IPS-20b (cell line): ENCODE measurements around the gene PLA2G12B.
"Not testable (repeated sequence)": the region's sequence is repeated elsewhere in the genome, so short reads cannot be mapped to it uniquely, and the experiment has no call there.

ENCODE experiments used
- H3K27ac ChIP-seq: one replicate; pipeline ENCODE4 v1.5.1; 2013; ENCODE audit warnings: low read length
- H3K27me3 ChIP-seq: 2 replicates; pipeline ENCODE4 v1.6.1; 2013; ENCODE audit warnings: mild to moderate bottlenecking, low read length, inconsistent platforms; ENCODE audit not compliant: insufficient read depth
- H3K36me3 ChIP-seq: 2 replicates; pipeline ENCODE4 v1.6.1; 2013; ENCODE audit warnings: low read depth, mild to moderate bottlenecking, inconsistent platforms, low read length, moderate library complexity; ENCODE audit not compliant: insufficient read depth
- H3K4me1 ChIP-seq: 2 replicates; pipeline ENCODE4 v1.6.1; 2013; ENCODE audit warnings: mild to moderate bottlenecking, control low read depth, inconsistent platforms, low read length, moderate library complexity; ENCODE audit not compliant: insufficient read depth
- H3K4me3 ChIP-seq: 2 replicates; pipeline ENCODE4 v1.5.1; 2013; ENCODE audit warnings: mild to moderate bottlenecking, low read length, inconsistent platforms
- H3K9ac ChIP-seq: 2 replicates; pipeline ENCODE4 v1.6.1; 2013; ENCODE audit warnings: low read depth, mild to moderate bottlenecking, inconsistent platforms, low read length, moderate library complexity
- H3K9me3 ChIP-seq: 2 replicates; pipeline ENCODE4 v1.6.1; 2013; ENCODE audit warnings: mild to moderate bottlenecking, low read depth, low read length, inconsistent platforms; ENCODE audit not compliant: insufficient read depth

Gene PLA2G12B

GRCh38 chr10:72954596-72955554 is at the start of gene PLA2G12B:
TSS of gene PLA2G12B (minus strand) at chr10:72954806. CDS start at chr10:72954685, 121 bp downstream.
- no peak within 1 kb of the TSS for H3K4me3 ChIP-seq
- peaks cover 16% of the 10 kb centered on the region; the same call in 1 of the 2 replicates for H3K4me1 ChIP-seq
- H3K9me3 ChIP-seq = no peaks in the 10 kb centered on the region
- H3K27ac ChIP-seq = no peak within 1 kb of the TSS
- no peak within 1 kb of the TSS for H3K9ac ChIP-seq
- H3K27me3 ChIP-seq = no peaks in the 10 kb centered on the region
- H3K36me3 ChIP-seq = no peaks in the 10 kb centered on the region

DNA sequence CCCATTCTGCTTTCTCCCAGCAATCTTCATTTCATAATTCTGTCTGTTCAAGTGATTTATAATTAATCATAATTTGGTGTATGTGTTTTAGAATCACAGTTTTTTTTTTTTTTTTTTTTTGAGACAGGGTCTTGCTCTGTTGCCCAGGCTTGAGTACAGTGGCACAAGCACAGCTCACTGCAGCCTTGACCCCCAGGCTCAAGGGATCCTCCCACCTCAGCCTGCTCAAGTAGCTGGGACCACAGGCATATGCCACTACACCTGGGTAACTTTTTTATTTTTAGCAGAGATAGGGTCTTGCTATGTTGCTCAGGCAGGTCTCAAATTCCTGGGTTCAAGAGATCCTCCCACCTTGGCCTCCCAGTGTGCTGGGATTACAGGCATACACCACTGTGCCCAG is 49.2 kb upstream of the PLA2G12B start:
- no peak overlapping the region for H3K9ac ChIP-seq
- H3K4me1 ChIP-seq = no peaks in the 10 kb centered on the region
- 0 out of 2 replicates have a peak, but pooled peaks cover 5% of the 10 kb centered on the region for H3K36me3 ChIP-seq
- no peak overlapping the region for H3K27ac ChIP-seq
- H3K4me3 ChIP-seq = no peak overlapping the region
- no peaks in the 10 kb centered on the region for H3K27me3 ChIP-seq
- H3K9me3 ChIP-seq = no peaks in the 10 kb centered on the region

DNA sequence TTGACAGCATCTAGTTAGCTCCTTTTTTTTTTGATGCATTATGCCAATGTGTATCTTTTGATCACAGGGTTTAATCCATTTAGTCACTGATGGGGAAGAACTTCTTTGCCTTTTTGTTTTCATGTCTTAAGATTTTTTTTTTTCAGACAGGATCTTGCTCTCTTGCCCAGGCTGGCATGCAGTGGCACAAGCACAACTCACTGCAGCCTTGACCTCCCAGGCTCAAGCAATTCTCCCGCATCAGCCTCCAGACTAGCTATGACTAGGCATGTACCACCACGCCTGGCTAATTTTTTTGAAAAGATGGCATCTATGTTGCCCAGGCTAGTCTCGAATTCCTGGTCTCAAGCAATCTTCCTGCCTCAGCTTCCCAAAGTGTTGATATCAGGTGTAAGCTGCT is 46.4 kb upstream of the PLA2G12B start:
- Histone ChIP-seq H3K4me1 (no peaks in the 10 kb centered on the region), H3K9me3 (no peaks in the 10 kb centered on the region; the same call in 1 of the 2 replicates), H3K9ac (no peak overlapping the region), H3K27me3 (no peaks in the 10 kb centered on the region), H3K4me3 (no peak overlapping the region), H3K27ac (no peak overlapping the region), H3K36me3 (no peaks in the 10 kb centered on the region)

GRCh38 chr10:72997099-72997498 is 42.5 kb upstream of the PLA2G12B start:
- no peak overlapping the region for H3K9ac ChIP-seq
- no peaks in the 10 kb centered on the region; the same call in 1 of the 2 replicates for H3K9me3 ChIP-seq
- H3K36me3 ChIP-seq = no peaks in the 10 kb centered on the region
- H3K27ac ChIP-seq = no peak overlapping the region
- no peaks in the 10 kb centered on the region for H3K4me1 ChIP-seq
- no peaks in the 10 kb centered on the region for H3K27me3 ChIP-seq
- no peak overlapping the region for H3K4me3 ChIP-seq

GRCh38 chr10:72995459-72995858 is 40.9 kb upstream of the PLA2G12B start:
- not testable (repeated sequence) for H3K4me1 ChIP-seq, H3K27ac ChIP-seq, H3K36me3 ChIP-seq, H3K27me3 ChIP-seq, H3K4me3 ChIP-seq, H3K9me3 ChIP-seq, H3K9ac ChIP-seq

DNA sequence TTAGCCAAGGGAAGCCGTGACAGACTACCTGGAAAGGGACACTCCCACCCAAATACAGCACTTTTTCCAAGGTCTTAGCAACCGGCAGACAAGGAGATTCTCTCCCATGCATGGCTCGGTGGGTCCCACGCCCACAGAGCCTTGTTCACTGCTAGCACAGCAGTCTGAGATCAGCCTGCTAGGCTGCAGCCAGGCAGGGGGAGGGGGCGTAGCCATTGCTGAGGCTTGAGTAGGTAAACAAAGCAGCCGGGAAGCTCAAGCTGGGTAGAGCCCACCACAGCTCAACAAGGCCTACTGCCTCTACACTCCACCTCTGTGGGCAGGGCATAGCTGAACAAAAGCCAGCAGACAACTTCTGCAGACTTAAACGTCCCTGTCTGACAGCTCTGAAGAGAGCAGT is 35.2 kb upstream of the PLA2G12B start:
- not testable (repeated sequence) for H3K4me3 ChIP-seq, H3K36me3 ChIP-seq, H3K27me3 ChIP-seq, H3K9me3 ChIP-seq, H3K4me1 ChIP-seq, H3K27ac ChIP-seq, H3K9ac ChIP-seq

- H3K4me1 ChIP-seq, H3K27me3 ChIP-seq, H3K27ac ChIP-seq, H3K36me3 ChIP-seq, H3K9ac ChIP-seq, H3K4me3 ChIP-seq, H3K9me3 ChIP-seq: not testable (repeated sequence)
These were observed 30.0 kb upstream of the PLA2G12B start for GRCh38 chr10:72984618-72985017.

- Histone ChIP-seq H3K27me3 (no peaks in the 10 kb centered on the region), H3K27ac (no peak overlapping the region), H3K9me3 (peaks cover 15% of the 10 kb centered on the region)
These were observed 27.4 kb upstream of the PLA2G12B start for GRCh38 chr10:72981882-72982529.

DNA sequence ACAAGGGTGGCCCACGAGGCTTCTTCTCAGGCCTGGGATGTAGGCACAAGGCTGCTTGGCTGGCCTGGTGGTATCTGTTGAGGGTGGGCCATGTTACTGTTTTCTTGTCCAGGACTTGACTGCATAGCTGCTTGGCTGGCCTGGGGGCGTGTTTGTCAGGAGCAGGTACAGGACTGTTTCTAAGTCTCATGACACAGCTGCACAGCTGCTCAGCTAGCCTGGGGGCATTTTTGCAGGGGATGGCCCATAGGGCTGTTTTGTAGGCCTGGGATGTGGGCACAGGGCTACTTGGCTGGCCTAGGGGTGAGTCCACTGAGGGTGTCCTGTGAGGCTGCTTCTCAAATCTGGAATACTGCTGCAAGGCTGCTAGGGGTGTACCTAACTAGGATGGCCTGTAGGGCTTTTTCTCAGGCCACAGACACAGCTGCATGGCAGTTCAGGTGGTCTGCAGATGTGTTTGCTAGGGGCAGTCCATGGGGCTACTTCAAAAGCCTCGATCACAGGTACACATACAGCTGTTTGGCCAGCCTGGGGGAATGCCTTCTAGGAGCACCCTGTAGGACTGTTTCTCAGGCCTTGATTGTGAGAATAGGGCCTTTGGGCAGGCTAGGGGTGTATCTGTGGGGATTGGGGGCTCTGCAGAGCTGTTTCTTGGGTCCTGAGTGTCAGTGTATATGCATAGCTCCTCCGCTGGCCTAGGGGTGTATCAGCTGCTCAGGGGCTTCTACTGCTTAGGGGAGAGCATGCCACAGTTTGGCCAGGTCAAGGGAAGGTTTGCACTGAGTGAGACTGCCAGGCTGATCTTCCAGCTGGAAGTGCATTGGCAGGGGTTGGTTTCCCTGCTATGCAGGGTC is 26.6 kb upstream of the PLA2G12B start:
- Histone ChIP-seq H3K4me3 (no peak overlapping the region), H3K4me1 (no peaks in the 10 kb centered on the region), H3K27ac (no peak overlapping the region), H3K9me3 (peaks cover 15% of the 10 kb centered on the region), H3K36me3 (no peaks in the 10 kb centered on the region), H3K27me3 (no peaks in the 10 kb centered on the region), H3K9ac (no peak overlapping the region)

More at GRCh38 chr10:72981882-72982529, 27.4 kb upstream of the PLA2G12B start:
- Histone ChIP-seq H3K4me1 (no peaks in the 10 kb centered on the region), H3K9ac (no peak overlapping the region), H3K4me3 (no peak overlapping the region), H3K36me3 (no peaks in the 10 kb centered on the region)

DNA sequence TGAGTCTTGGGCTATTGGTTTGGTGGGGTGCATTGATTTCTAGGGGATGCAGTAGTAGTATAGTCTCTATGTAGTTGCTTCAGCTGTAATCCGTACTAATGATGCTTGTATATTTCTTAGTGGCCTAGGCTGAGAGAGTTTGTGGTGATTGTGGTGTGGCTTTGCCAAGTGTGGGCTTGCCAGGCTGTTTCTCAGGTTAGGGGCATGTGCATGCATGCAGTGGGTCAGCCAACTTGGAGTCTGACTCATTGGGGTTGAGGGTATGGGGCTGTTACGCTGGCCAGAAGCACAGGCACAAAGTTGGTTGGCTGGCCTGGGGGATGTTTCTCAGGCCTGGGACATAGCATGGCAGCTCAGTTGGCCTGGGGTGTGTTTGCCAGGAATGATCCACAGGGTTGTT is 25.7 kb upstream of the PLA2G12B start:
- H3K27me3 ChIP-seq = no peaks in the 10 kb centered on the region
- no peak overlapping the region for H3K9ac ChIP-seq
- peaks cover 17% of the 10 kb centered on the region for H3K9me3 ChIP-seq
- H3K4me3 ChIP-seq = no peak overlapping the region
- H3K4me1 ChIP-seq = no peaks in the 10 kb centered on the region
- H3K27ac ChIP-seq = no peak overlapping the region
- H3K36me3 ChIP-seq = no peaks in the 10 kb centered on the region

- Histone ChIP-seq H3K9ac (no peak overlapping the region), H3K27ac (no peak overlapping the region), H3K9me3 (peaks cover 21% of the 10 kb centered on the region), H3K27me3 (no peaks in the 10 kb centered on the region), H3K4me3 (no peak overlapping the region), H3K4me1 (no peaks in the 10 kb centered on the region), H3K36me3 (no peaks in the 10 kb centered on the region)
These were observed 25.1 kb upstream of the PLA2G12B start for GRCh38 chr10:72979709-72980108.
